Measurements from ENCODE around the gene EEPD1. TPM values are rescaled to one million over a fixed set of nuclear protein-coding genes. Genes with fewer than 3 reads are reported as not detected.

EEPD1 gene
- total RNA-seq, 1 experiment from 2014 or later, result 0.70 TPM

DNA sequence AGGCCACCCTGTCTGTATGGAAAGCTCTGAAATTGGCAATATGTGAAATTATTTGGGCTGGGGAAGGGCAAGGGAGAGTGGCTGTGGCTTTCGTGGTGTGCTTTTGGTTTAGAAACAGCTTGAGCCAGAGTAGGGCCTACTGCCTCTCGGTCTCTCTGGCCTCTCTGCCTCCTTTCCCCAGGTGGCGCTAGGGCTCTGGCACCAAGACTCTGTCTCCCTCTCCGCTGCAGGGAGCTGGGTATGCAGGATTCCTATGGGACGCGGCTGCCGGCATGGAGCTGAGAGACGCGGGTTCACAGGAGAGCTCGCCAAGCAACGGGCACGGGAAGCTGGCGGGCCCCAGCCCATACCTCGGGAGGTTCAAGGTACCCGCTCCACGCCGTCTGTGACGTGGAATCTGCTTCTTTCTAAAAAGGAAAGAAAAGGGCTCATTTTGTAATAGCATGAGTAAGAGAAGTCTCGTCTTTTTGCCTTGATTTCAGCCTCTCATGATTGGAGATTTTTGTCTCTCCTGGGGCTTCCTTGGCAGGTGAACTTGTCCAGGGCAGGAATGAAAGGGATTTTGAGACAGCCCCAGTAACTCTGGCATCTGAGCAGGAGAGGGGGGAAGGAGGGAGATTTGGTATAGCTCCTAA is 131.5 kb downstream of the EEPD1 start:
- no peaks in the 10 kb centered on the region for H3K9me3 Mint-ChIP-seq (ENCODE audit: unreplicated experiment)
- H3K27ac Mint-ChIP-seq (ENCODE audit: low read depth, unreplicated experiment), result no peak overlapping the region
- intact Hi-C loops (cut with micrococcal nuclease), result no loop called here
- H3K4me3 Mint-ChIP-seq (ENCODE audit: unreplicated experiment), result no peak overlapping the region
- BruUV-seq (replicated peaks), result no TSS peak
- POLR2A ChIA-PET, result no interaction called here
- H3K4me1 Mint-ChIP-seq (ENCODE audit: insufficient read depth, unreplicated experiment), result peaks cover 24% of the 10 kb centered on the region
- no peaks in the 10 kb centered on the region for H3K36me3 Mint-ChIP-seq (ENCODE audit: insufficient read depth, unreplicated experiment)
- no peaks in the 10 kb centered on the region for H3K27me3 Mint-ChIP-seq (ENCODE audit: insufficient read depth, unreplicated experiment)
- DNase-seq (ENCODE audit: unreplicated experiment), result no peak
- TF ChIP-seq, protein P1, sequence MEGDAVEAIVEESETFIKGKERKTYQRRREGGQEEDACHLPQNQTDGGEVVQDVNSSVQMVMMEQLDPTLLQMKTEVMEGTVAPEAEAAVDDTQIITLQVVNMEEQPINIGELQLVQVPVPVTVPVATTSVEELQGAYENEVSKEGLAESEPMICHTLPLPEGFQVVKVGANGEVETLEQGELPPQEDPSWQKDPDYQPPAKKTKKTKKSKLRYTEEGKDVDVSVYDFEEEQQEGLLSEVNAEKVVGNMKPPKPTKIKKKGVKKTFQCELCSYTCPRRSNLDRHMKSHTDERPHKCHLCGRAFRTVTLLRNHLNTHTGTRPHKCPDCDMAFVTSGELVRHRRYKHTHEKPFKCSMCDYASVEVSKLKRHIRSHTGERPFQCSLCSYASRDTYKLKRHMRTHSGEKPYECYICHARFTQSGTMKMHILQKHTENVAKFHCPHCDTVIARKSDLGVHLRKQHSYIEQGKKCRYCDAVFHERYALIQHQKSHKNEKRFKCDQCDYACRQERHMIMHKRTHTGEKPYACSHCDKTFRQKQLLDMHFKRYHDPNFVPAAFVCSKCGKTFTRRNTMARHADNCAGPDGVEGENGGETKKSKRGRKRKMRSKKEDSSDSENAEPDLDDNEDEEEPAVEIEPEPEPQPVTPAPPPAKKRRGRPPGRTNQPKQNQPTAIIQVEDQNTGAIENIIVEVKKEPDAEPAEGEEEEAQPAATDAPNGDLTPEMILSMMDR (IDR thresholded peaks at IDR 0.05; ENCODE audit: unreplicated experiment), result no peak
- CTCF ChIA-PET, result interaction anchor here (0.6 to 1.2 kb wide), 3 partner anchors 194 to 299 kb away, joined by 3 to 5 read pairs (median 3); no protein-coding TSS in a partner anchor

DNA sequence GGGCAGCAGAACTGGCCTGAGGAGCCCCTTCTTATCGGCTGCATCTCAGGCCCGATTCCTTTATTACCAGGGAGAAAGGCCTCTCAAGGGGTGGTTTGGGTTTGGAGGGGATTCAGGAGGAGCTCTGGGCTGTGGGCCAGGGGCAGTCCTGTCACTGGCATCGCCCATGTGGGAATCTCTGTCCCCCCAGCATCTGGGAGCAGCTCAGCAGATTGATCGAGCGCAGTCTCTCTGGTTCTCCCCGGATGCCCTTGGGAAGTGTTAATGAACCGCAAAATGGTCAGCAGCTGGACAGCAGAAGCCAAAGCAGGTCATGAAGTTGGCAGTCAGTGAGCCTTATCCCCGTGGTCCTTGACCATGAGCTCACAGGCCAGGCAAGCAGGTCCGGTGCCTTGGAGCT is 132.2 kb downstream of the EEPD1 start:
- Mint-ChIP-seq H3K4me3 (ENCODE audit: unreplicated experiment) (no peak overlapping the region), H3K36me3 (ENCODE audit: insufficient read depth, unreplicated experiment) (no peaks in the 10 kb centered on the region), H3K9me3 (ENCODE audit: unreplicated experiment) (no peaks in the 10 kb centered on the region), H3K4me1 (ENCODE audit: insufficient read depth, unreplicated experiment) (peaks cover 26% of the 10 kb centered on the region), H3K27me3 (ENCODE audit: insufficient read depth, unreplicated experiment) (no peaks in the 10 kb centered on the region), H3K27ac (ENCODE audit: low read depth, unreplicated experiment) (no peak overlapping the region)
- no peak for DNase-seq (ENCODE audit: unreplicated experiment)
- ChIA-PET CTCF (interaction anchor here (0.7 to 1.8 kb wide), 5 partner anchors 16 to 575 kb away, joined by 3 to 7 read pairs (median 3); no protein-coding TSS in a partner anchor), POLR2A (no interaction called here)
- BruUV-seq (replicated peaks), result no TSS peak
- TF ChIP-seq, protein P1 (IDR thresholded peaks at IDR 0.05; ENCODE audit: unreplicated experiment), result no peak
- intact Hi-C loops (cut with micrococcal nuclease), result no loop called here

GRCh38 chr7:36286226-36286625 is 133.2 kb downstream of the EEPD1 start:
- Mint-ChIP-seq H3K4me3 (ENCODE audit: unreplicated experiment) (no peak overlapping the region), H3K4me1 (ENCODE audit: insufficient read depth, unreplicated experiment) (peaks cover 25% of the 10 kb centered on the region), H3K36me3 (ENCODE audit: insufficient read depth, unreplicated experiment) (no peaks in the 10 kb centered on the region), H3K27me3 (ENCODE audit: insufficient read depth, unreplicated experiment) (no peaks in the 10 kb centered on the region), H3K9me3 (ENCODE audit: unreplicated experiment) (no peaks in the 10 kb centered on the region), H3K27ac (ENCODE audit: low read depth, unreplicated experiment) (no peak overlapping the region)
- intact Hi-C loops (cut with micrococcal nuclease), result no loop called here
- no TSS peak for BruUV-seq (replicated peaks)
- TF ChIP-seq, protein P1 (IDR thresholded peaks at IDR 0.05; ENCODE audit: unreplicated experiment), result no peak
- DNase-seq (ENCODE audit: unreplicated experiment), result no peak
- ChIA-PET POLR2A (interaction anchor here (1.2 kb wide), 1 partner anchor 167 kb away, joined by 3 read pairs; no protein-coding TSS in a partner anchor), CTCF (interaction anchor here (0.6 to 8.5 kb wide), 7 partner anchors 9 to 576 kb away, joined by 3 to 147 read pairs (median 3); no protein-coding TSS in a partner anchor)

DNA sequence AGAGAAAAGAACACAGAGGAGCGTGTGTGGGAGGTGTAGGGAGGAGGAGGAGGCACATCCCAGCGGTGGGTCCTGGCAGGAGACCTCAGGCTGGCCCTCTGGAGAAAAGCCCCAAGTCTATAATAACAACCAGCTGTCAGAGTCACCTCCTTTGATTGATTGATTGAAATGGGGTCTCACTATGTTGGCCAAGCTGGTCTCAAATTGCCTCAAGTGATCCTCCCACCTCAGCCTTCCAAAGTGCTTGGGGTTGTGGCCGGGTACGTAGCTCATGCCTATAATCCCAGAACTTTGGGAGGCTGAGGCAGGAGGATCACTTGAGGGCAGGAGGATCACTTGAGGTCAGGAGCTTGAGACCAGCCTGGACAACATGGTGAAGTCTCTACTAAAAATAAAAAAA is 133.6 kb downstream of the EEPD1 start:
- Mint-ChIP-seq H3K27me3 (ENCODE audit: insufficient read depth, unreplicated experiment) (no peaks in the 10 kb centered on the region), H3K4me3 (ENCODE audit: unreplicated experiment) (no peak overlapping the region), H3K4me1 (ENCODE audit: insufficient read depth, unreplicated experiment) (peaks cover 25% of the 10 kb centered on the region), H3K27ac (ENCODE audit: low read depth, unreplicated experiment) (no peak overlapping the region), H3K9me3 (ENCODE audit: unreplicated experiment) (no peaks in the 10 kb centered on the region), H3K36me3 (ENCODE audit: insufficient read depth, unreplicated experiment) (no peaks in the 10 kb centered on the region)
- POLR2A ChIA-PET, result interaction anchor here (1.2 kb wide), 1 partner anchor 168 kb away, joined by 3 read pairs; no protein-coding TSS in a partner anchor
- intact Hi-C loops (cut with micrococcal nuclease), result no loop called here
- no TSS peak for BruUV-seq (replicated peaks)
- CTCF ChIA-PET, result interaction anchor here (0.6 to 8.5 kb wide), 6 partner anchors 9 to 577 kb away, joined by 3 to 147 read pairs (median 3); no protein-coding TSS in a partner anchor
- TF ChIP-seq, protein P1 (IDR thresholded peaks at IDR 0.05; ENCODE audit: unreplicated experiment), result no peak
- no peak for DNase-seq (ENCODE audit: unreplicated experiment)

Measured in MCF 10A (cell line).